Measurements from ENCODE around the gene RRBP1. TPM values are rescaled to one million over a fixed set of nuclear protein-coding genes. Genes with fewer than 3 reads are reported as not detected.

Gene RRBP1
- total RNA-seq (ENCODE audit: insufficient read depth, low replicate concordance), result 124 TPM

DNA sequence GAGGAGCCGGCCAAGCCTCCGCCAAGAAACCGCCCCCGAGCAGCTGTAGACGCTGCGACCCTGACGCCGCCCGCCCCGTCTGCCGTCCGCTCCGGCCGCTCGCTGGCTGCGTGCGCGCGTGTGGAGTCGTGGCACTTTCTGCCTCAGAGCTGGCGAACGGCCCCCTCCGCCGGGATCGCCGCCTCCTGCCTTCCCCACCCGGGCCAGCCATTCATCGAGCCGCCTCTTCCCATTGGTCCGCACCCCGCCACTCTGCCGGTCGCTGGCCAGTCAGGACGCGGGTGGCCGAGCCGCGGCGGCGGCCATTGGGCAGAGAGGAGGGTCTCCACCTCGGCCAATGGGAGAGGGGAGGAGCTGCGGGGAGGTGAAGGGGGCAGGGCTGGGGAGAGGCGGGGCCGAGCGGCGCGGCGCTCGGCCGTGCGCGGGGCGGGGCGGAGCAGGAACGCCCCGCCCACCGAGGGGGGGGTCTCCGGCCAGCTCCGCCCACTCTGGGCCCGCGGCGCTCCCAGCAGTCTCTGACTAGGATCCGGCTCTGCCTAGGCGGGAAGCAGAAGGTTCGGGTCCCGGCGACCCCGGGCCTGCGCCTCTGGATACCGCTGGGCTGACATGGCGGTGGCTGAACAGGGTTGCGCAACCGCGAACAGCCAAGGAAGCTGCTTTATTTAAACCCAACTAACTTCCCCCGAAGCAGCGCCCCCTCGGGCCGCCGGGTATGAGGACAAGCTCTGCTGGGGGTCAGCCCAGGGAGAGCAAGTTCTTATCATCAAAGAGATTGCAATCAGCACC is at the start of gene RRBP1:
TSS of gene RRBP1 (minus strand) at position 140 of the 786 bp plus-strand sequence. CDS start 21,735 bp downstream, outside the sequence.
- DNase-seq (ENCODE audit: low spot score), result peak; percentile 99

GRCh38 chr20:17731233-17731632 is 49.2 kb upstream of the RRBP1 start:
- no peak for DNase-seq (ENCODE audit: low spot score)

DNA sequence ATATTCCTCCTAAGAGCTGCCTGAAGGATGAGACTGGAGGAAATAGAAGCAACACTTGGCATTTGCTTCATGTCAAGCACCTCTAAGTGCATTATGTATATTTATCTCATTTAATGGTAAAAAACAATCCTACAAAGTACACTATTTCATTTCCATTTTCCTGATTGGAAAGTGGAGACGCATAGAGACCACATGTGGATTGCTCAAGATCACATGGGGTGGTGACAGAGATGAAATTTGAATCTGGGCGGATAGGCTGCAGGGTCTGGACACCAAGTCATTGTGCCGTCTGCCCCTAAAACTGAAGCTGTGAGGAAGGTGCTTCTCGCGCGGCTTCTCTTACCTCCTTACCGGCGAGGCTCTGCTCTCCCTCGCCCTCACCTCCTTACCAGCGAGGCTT is 48.0 kb upstream of the RRBP1 start:
- DNase-seq (ENCODE audit: low spot score), result no peak

- no peak for DNase-seq (ENCODE audit: low spot score)
Observed at GRCh38 chr20:17728074-17728473, 46.0 kb upstream of the RRBP1 start.

GRCh38 chr20:17727351-17727750 is 45.3 kb upstream of the RRBP1 start:
- DNase-seq (ENCODE audit: low spot score), result no peak

DNA sequence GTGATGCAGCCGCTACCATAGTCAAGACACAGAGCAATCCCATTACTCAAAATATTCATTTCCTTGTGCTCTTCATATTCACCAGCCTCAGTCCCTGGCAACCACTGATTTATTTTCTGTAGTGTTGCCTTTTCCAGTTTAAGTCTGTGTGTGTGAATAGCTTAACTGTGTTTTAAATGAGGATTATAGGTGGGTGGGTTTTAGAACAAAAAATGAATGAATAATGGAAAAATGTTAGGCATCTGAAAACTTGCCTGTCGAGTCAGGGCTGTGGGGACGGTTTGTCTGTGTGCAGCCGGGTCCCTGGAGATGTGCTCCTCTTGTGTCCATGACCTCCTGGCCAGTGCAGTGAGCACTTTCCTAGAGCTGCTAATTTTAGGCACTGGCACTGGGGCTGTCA is 44.9 kb upstream of the RRBP1 start:
- DNase-seq (ENCODE audit: low spot score), result no peak

GRCh38 chr20:17725094-17725835 is 43.2 kb upstream of the RRBP1 start:
- no peak for DNase-seq (ENCODE audit: low spot score)

DNA sequence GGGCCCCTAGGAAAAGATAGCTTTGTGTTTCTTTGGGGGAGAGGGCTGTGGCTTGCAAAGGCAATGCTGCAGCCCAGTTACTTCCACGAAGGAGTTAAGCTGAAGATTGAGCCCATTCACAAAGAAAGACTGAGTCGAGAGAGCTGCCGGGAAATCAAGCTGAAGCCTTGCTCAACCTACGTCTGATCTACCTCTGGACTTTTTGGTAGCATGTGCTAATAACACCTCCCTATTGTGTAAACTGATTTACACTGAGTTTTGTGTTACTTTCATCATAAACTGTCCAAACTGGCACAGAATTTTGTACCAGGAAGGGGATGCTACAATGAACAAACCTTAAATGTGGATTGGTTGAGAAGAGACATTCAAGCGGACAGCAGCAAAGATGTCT is 41.3 kb upstream of the RRBP1 start:
- DNase-seq (ENCODE audit: low spot score), result no peak

DNA sequence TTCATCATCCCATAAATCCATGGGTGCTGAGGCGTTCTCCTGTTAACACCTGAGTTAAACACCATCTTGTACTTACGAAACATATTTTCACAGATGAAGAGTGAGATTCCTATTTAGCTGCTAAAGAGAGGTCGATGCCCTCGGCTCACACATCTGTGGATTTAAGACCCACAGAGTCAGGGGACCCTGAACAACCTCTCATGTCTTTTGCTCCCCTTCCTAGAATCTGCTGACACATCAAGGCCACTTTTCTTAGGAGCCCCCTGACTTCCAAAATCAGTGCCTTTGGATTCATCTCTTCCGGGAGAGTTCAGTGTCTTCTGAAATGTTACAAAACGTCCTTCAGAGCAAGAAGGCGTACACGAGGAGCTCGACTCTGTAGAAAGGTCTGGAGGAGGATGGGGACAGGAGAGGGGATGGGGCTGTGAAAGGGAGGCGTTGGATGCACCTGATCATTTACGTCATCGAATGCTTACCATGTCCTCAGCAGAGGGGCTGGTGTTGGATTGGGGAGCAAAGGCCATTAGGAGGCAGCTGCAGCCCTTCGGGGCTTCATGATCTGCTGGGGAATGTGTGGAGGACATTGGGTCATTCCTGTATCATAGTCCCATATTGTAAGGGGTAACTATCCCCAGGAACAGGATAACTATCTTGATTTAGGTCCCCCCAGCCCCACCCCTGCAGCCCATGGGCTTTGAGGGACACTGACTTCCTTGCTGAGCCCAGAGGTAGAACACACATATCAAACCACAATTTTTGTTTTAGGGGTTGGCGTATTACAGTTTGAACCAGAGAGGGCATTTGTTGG is 40.7 kb upstream of the RRBP1 start:
- no peak for DNase-seq (ENCODE audit: low spot score)

- peak; percentile 29 for DNase-seq (ENCODE audit: low spot score)
Observed at GRCh38 chr20:17721802-17722486, 39.9 kb upstream of the RRBP1 start.

GRCh38 chr20:17720755-17721154 is 38.7 kb upstream of the RRBP1 start:
- no peak for DNase-seq (ENCODE audit: low spot score)

DNA sequence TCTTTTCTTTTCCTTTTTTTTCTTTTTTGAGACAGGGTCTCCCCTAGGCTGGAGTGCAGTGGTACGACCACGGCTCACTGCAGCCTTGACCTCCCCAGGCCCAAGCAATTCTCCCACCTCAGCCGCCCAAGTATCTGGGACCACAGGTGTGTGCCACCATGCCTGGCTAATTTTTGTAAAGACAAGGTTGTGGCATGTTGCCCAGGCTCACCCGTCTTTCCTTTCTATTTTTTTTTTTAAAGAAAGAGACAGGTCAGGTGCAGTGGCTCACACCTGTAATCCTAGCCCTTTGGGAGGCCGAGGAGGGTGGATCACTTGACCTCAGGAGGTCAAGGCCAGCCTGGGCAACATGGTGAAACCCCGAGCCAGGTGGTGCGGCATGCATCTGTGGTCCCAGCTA is 34.3 kb upstream of the RRBP1 start:
- no peak for DNase-seq (ENCODE audit: low spot score)

GRCh38 chr20:17715075-17715474 is 33.0 kb upstream of the RRBP1 start:
- no peak for DNase-seq (ENCODE audit: low spot score)

GRCh38 chr20:17714597-17714996 is 32.6 kb upstream of the RRBP1 start:
- no peak for DNase-seq (ENCODE audit: low spot score)

DNA sequence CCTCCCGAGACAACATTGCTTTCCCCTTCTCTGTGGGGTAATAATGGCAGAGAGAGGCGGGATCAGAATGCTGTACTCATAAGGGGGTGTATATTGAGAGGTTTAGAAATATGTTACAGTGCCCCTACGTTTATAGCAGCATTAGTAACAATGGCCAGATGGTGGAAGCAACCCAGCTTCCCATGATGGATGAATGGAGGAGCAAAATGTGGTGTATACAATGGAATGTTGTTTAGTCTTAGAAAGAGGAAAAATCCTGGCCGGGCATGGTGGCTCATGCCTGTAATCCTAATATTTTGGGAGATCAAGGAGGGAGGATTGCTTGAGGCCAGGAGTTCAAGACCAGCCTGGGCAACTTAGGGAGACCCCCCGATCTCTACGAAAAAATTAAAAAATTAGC is 30.7 kb upstream of the RRBP1 start:
- no peak for DNase-seq (ENCODE audit: low spot score)

DNA sequence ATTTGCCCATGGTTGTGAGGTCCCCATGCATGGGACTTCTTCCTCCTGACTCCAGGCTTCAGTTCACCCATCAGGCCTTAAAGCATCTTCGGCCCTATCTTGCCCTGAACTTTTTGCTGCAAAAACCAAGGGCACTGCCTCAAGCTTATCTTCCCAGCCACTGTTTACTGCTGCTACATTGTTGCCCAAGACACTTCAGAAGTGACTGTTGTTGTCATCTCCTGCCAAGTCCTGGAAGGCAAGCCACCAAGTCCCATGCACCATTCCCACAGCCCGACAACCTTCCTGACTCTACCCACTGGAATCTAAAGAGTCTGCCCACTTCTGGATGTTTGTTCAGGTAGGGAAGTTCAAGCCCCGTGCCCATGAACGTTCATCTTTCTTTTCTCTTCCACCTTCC is 30.2 kb upstream of the RRBP1 start:
- DNase-seq (ENCODE audit: low spot score), result no peak

DNA sequence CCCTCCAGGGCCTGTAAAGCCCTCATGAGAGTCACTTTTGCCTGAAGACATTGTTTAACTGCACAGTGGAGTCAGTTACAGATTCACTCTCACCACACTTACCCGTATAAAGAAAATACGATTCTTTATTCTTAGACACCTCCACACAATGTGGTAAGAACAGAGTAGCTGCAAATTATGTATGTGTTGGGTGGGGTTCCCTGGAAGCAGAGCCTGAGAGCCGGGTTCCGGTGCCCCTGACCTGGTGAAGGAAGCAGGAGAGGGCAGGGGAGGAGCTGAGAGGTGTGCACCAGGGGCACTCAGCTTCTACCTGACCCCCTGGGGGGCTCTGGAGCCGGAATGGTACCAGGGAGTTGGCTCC is 29.2 kb upstream of the RRBP1 start:
- DNase-seq (ENCODE audit: low spot score), result no peak

- peak; percentile 57 for DNase-seq (ENCODE audit: low spot score)
Observed at GRCh38 chr20:17710379-17711266, 28.6 kb upstream of the RRBP1 start.

GRCh38 chr20:17709361-17710293 is 27.6 kb upstream of the RRBP1 start:
- DNase-seq (ENCODE audit: low spot score), result no peak
